NCI-H748 (cell line): ENCODE data around the gene GALNT10.

ENCODE experiments used
- DNase-seq: peaks from one replicate; lab custom pipeline; 2025; ENCODE audit not compliant: unreplicated experiment; lab: John Stamatoyannopoulos, UW

GALNT10 gene

DNA sequence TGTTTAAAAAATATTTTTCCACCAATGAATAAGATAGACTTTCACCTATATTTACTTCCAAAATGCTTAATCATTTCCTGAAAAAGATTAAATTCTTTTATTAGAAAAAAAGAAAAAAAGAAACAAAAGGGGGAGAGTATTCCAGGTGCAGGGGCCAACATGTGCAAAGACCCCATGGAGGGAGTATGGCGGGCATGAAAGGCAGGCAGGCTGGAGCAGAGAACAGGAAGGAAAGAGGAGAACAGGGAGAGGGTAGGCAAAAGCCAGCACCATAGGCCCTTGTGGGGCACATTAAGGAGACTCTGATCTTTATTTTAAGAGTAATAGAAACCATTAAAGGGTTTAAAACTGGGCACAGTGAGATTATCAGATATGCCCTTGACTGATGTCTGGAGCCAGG is 238.8 kb downstream of the GALNT10 start:
- DNase-seq, result no peak

DNA sequence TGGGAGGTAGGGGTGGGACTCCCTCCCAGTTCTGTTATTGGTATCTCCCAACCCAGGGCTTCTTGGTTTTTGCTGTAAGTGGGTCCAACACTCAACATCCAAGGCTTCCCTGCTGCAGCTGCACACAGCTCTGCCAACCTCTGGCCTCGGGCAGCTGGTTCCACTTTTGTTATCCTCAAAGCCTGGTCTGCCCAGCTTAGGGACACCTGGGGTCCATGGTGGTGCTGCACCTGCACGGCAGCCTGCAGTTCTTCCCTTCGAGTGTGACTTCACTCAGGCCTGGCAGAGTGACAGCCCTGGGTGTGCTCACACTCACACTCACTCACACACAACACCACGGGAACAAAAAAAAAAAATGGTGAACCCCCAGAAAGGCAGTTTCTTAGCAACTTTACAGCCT is 239.9 kb downstream of the GALNT10 start:
- no peak for DNase-seq

DNA sequence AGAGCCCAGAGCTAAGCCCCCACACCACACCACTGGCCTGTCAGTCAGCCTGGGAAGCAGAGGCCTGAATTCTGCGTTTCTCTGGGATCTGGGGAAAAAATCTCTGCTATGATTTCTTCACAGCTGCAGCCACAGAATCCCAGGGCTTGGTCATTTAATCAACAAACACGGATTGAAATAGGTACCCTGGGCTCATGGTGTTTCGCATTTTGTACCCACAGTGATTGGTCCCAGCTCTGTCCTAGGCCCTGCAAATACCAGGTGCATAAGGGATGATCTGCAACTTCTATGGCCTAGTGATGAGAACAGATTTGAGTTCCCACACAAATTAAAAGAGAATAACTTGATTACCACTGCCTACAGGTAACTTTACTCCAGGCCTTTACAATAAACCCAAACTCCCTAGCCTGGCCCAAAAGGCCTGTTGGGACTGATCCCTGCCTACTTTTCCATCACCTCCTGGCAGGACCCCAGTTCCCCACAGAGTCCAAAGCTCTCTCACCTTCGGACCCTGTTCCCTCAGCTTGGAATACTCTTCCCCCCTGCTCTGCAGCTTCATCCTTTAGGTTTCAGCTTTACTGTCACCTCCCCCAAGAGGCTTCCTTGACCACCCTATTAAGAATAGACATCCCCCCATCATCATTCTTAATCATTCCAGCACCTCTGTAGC is 240.6 kb downstream of the GALNT10 start:
- DNase-seq, result no peak

DNA sequence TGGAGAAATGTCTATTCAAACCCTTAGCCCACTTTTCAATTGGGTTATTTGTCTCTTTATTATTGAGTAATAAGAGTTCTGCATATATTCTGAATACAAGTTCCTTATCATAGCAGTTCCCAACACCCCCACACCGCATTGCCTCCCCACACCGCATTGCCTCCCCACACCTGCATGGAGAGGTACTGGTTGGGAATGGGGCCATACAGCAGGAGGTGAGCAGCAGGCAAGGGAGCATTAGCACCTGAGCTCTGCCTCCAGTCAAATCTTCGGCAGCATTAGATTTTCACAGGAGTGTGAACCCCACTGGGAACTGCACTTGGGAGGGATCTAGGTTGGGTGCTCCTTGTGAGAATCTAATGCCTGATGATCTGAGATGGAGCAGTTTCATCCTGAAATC is 244.7 kb downstream of the GALNT10 start:
- DNase-seq, result no peak

DNA sequence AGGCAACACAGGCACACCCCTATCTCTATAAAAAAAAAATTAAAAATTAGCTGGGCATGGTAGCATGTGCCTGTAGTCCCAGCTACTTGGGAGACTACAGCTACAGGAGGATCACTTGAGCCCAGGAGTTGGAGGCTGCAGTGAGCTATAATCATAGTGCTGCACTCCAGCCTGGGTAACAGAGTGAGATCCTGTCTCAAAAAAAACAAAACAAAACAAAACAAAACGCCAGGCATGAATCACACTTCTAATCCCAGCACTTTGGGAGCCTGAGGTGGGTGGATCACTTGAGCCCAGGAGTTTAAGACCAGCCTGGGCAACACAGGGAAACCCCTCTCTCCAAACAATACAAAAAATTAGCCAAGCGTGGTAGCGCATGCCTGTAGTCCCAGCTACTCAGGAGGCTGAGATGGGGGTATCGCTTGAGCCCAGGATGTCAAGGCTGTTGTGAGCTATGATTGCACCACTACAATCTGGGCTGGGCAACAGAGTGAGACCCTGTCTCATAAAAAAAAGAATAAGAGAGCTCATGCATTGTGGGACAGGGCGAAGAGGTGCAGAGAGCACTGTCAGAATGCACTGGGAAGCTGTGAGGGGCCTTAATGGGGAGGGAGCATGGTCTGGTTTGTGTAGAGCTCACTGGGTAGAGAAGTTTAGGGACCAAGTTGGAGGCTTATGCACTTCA is 246.9 kb downstream of the GALNT10 start:
- DNase-seq, result no peak

DNA sequence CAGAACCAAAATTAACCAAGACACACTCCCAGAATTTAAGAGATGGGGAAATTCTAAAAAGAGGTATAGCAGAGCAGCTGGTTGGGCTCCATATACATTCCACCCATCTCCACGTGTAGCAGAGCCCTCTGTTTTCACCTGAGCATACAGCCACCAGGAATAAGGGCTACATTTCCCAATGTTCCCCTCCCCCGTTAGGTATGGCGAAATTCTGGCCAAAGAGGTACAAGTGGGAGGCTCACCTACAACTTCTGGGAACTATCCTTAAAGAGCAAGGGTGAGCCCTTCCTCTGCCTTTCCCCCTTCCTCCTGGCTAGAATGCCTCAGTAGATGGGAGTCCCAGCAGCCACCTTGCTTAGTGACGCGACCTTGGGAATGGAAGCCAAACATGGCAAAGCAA is 250.0 kb downstream of the GALNT10 start:
- no peak for DNase-seq

DNA sequence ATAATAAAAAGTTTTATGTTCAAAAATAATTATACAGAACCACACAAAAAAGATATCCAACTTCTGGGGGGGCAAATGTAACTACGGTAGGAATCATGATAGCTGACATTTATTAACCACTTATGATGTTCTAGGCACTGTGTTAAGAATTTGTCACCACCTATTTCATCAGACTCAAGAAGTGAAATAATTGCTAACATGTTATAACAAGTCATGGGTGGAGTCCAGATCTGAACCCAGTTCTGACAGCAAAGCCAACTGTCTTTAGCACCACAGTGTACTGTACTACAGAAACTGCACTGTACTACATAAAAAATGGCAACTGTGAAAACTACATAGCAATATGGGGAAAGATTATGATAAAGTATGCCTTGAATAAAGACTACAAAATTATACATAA is 252.3 kb downstream of the GALNT10 start:
- no peak for DNase-seq

DNA sequence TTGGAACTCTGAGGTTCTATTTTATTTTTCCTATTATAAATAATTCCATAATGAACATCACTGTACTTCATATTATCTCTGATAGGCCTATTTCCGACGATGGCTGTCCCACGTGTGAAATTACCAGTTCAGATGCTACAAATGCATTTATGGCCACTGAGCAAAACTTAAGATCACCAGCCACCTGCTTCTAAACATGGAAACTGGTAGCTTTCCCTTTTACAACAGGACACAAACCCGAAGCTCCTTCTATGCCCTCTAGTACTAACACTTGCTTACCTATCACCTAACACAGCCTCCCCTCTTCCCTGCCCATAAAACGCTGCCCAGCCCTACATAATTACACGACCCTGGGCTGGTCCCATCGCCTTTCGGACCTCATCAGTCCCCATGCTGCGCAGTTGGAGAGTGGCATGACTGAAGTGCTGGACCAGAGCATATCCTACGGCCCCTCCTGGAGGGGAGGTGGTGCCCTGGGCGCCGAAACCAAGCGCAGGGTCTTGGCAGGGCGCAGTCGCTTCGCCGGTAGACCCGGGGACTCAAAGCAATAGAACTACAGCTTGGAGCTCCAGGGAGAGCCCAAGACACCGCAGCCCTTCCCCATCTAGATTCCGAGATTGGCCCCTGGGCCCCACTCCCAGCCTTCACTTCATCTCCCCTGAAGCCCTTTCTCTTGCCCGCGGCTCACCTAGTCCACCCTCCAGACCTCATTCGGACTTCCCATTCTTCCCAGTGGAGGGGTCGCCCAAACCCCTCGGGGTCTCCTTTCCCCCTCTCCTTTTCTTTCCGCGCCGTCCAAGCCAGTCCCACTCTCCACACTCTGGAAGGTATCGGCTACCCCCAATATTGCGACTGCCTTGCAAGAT is 254.3 kb downstream of the GALNT10 start:
- DNase-seq, result peak; percentile 45

DNA sequence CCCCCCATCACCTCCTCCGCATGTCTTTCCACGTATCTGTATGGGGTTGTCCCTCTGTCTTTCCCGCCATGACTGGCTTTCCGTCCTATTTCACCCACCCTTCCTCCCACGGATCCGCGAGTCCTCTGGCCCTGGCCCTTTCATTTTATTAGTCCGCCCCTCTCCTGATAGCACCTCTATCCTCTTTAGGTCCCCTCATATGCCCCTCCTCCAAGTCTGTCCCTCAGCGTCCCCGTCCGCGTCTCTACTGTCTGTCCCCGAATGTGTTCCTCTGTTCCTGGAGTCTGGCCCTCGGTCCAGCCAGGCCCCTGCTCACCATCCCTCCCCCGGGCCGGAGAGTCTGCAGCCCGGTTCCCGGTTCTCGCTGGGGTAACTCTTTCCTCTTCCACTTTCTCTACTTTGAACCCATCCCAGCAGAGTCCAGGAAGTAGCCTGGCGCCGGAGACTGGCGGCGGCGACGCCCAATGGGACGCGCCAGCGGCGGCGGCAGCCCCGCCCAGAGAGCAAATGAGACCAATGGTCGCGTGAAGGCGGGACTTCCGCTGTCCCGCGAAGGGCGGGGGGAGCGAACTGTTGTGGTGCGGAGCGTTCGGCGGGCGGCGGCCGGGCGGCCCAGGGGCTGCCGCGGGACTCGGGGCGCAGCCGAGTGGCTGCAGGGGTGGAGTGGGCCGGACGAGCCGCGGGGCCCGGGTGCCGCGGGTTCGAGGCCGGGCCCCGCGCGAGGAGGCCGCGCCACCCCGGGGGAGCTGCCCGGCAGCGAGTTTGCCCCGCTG is 255.1 kb downstream of the GALNT10 start, which contains the start of gene SAP30L:
Gene SAP30L, plus strand, starts transcription at position 576 of the 773 bp plus-strand sequence. CDS start 608 bp downstream, outside the sequence.
- peak; percentile 94 for DNase-seq

DNA sequence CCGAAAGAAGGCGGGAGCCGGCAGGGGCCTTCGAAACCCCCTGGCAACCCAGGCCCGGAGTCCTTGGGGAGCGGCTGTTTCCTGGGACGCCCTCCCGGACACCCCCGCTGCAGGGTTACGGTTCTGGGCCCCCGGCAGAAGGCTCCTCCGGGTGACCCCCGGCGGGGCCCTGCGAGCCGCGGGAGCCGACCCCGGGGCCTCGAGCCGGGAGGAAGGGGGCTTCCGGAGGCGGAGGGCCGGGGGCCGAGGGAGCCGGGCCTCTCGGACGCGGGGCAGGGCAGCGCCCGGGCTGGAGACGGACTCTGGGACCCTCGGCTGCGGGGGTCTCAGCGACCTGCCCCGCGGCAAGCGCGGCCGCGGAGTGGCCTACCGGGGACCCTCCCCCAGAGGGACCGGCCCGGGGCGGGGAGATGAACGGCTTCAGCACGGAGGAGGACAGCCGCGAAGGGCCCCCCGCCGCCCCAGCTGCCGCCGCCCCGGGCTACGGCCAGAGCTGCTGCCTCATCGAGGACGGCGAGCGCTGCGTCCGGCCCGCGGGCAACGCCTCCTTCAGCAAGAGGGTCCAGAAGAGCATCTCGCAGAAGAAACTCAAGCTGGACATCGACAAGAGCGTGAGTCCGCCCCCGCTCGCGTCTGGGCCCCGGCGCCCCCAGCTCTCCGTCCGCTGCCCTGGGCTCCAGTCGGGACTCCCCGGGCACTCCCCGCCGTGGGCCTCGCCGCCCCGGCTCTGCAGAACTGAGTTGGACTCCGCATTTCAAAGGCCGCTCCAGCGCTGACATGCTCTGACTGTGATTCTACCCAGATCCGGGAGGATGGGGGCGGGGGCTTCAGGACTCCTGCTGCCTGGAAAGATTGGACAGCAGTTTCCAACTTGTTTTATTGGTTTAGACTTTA is 255.9 kb downstream of the GALNT10 start:
- peak; percentile 50 for DNase-seq

DNA sequence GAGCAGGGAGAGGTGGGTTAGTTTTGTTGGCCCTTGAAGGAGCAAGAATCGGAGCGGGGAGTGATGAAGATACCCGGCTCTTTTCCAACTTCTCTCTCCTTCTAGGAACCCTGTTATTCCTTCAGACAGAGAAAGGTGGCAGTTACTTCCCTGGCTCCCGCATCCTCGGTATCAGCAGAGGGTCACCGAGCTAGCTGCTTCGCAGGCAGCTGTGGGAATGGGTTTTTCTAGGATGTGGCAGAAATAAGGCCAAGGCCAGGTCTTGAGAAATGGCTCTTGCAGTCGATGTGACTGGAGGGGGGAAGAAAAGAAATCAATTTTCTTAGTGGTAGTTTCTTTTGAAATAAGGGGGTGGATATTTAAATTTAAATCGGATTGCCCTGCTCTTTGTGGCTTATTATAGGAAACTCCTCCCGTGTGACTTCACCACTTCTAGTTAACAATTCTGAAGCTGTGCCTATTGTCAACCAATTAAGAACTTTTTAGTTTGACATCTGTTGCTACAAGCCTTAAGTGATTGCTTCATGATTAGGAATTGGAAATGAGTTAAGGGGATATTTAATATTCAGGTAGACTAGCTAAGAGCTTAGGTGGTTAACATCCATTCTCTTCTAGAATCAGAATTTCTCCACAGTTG is 256.7 kb downstream of the GALNT10 start:
- DNase-seq, result peak; percentile 28

DNA sequence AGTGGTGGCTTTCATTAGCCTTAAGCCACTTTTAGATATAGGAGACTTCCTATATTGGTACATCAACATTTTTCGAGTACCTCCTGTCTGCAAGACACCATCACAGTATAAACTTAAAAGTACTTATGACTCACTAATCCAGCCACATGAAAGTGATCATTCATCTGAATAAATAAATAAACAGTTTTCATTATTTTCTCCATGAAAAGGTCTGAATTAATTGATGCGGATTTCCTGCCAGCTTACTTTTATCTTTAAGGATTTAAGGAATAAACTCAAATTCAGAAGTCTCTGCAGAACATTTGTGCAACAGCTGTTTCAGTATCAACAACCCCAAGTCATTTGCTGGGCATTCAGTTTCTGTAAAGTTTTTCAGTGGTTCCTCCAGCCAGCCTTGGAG is 259.3 kb downstream of the GALNT10 start:
- no peak for DNase-seq

DNA sequence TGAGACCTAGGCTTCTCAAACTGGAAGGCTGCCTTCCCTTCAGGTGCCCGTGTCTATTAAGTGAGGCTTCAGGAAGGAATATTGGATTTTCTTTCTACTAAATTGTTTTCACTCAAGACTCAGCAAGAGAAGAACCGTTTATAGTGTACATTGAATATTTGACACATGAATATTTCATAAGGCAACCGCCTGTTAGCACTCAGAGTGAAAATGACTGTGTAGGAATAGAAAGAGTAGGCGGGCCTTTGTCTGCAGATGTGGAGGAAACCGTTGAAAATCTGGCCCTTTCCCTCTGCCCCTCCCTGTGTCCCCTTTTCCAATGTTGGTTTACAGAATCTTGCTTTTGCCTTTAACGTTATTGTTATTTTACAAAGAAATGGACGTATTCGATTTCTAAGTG is 261.4 kb downstream of the GALNT10 start:
- no peak for DNase-seq

DNA sequence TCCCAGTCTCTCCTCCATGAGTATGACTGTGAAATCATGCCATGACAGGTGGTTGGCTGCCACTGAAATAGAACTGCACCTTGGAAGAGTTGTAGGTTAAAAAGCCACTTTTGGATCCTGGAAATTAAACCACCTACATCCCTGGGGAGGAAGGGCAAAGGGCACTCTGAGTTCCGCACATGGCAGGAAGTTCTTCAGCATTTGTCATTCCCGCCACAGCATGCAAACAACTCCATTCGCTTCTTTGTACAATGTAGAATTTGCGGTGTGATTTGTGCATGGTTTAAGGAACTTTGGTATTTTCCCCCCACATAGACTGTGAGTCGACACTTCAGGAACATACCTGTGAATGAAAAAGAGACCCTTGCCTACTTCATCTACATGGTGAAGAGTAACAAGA is 265.1 kb downstream of the GALNT10 start:
- DNase-seq, result no peak

DNA sequence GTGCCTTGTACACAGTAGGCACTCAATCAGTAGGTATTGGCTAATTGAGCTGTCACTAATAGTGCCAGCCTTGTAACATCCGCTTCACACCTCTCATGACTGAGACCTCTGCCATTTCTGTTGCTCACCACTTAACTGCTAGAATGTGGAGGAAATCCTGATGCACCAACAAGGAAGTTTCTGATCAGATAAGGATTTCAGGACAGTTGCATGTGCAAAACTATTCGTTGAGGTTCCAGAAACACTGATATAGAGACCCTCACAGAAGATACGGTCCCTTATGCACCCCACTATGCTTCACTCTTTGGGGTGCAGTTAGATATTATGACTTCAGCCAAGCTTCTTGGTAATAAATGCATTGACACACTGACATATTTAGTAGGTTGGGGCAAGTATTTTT is 266.0 kb downstream of the GALNT10 start:
- DNase-seq, result no peak

DNA sequence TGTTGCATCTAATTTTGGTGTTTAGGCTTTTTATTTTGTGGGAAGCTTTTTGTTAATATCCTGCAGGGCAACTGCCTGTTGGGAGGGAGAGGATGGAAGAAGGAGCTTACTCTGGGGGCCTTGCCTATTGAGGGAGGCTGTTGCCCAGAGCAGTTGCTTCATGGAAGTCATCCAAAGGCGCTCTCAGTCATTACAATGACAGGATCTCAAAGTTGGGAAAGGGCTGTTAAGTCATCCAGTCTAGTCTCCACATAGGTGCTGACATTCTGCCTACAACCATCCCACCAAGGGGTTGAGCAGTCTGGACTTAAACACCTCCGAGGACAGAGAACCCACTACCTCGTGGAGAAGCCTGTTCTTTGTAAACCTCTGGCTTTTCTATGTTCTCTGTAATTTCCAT is 268.5 kb downstream of the GALNT10 start:
- no peak for DNase-seq

DNA sequence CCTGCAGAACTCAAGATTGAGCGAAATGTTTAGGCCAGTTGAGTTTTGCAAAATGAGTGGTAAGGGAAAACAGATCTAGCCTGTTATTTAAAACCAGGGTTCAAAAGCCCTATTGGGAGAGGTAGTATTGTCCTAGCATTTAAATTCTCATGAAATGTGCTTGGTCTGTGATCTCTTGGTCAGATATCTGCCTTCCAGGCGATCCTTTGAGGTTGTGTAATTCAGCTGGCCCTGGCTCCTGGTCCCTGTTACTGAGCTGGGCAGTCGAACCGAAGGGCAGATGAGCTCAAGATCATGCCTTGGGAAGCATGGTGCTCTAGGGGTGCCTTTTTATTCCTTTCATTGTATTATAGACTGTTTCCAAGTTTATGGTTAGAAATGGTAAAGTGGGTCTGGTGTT is 269.6 kb downstream of the GALNT10 start:
- no peak for DNase-seq

DNA sequence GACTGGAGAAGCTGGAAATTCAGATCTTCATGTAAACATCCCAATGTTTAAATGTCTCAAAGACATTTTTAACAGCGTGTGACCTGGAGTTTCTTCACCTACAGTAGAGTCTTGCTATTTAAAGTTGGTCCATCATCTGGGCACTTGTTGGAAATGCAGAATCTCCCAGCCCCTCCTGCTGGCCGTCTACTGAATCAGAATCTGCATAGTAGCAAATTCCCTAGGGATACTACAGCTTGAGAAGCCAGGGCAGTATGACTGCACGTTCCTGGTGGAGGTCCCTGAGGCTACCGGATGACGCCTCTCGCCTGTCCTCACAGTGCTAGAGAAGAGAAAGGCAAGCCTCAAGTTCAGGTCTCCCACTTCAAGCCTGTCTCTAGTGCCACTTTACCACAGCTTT is 271.0 kb downstream of the GALNT10 start:
- no peak for DNase-seq

DNA sequence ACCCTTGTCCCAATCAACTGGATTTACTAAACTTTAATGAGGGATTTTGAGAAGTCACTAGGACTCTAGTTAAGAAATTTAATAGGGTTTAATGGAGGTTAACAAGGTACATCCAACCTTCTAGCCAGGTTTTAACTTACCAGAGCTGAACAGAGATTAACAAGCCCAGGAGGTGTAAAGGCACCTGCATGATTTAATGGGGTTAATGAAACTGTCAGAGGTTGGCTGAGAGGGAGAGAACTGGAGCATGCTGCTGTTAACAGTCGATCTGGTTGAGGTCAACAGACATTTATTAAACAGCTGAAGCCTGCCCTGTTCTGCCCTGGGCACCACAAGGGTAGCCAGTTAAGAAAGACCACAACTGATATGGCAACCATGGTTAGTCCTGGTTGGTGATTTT is 273.9 kb downstream of the GALNT10 start:
- no peak for DNase-seq

DNA sequence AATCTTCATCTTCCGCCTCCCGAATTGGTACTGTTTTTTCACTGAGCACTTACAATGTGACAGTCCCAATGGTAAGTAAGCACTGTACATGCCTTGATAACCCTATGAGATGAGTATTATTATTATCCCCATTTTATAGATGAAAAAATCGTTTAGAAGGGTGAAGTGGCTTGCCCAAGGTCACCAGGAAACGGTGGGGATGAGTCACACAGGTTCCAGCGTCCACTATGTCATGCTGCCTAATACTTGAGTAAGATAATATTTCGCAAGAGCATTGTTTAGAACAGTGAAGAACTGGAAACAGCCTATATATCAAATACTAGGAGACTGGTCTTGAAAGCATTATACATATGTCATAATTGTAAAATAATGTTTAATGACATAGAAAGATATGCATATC is 274.6 kb downstream of the GALNT10 start:
- DNase-seq, result no peak
